Ishikawa (cell line): ENCODE data around the gene MTHFD1L.

Experiments used
- CREB1 ChIP-seq: IDR thresholded peaks from 2 replicates; pipeline ENCODE4 v1.6.1; 2012; ENCODE audit warnings: low read depth
- EP300 ChIP-seq: IDR thresholded peaks from 2 replicates; pipeline ENCODE4 v1.6.1; 2012; ENCODE audit warnings: borderline replicate concordance
- FOXM1 ChIP-seq: IDR thresholded peaks from 2 replicates; pipeline ENCODE4 v1.6.1; 2012; ENCODE audit warnings: low read depth, borderline replicate concordance
- MAX ChIP-seq: IDR thresholded peaks from 2 replicates; pipeline ENCODE4 v1.6.1; 2012
- RAD21 ChIP-seq: IDR thresholded peaks from 2 replicates; pipeline ENCODE4 v1.6.1; 2012; ENCODE audit warnings: low read depth
- REST ChIP-seq: IDR thresholded peaks from 2 replicates; pipeline ENCODE4 v1.6.1; 2012; ENCODE audit warnings: low read depth, mild to moderate bottlenecking
- TAF1 ChIP-seq: IDR thresholded peaks from 2 replicates; pipeline ENCODE4 v1.6.1; 2012; ENCODE audit warnings: low read depth, mild to moderate bottlenecking
- TEAD4 ChIP-seq: IDR thresholded peaks from 2 replicates; pipeline ENCODE4 v1.6.1; 2012
- USF1 ChIP-seq: IDR thresholded peaks from 2 replicates; pipeline ENCODE4 v1.6.1; 2012
- YY1 ChIP-seq: IDR thresholded peaks from 2 replicates; pipeline ENCODE4 v1.6.1; 2012; ENCODE audit warnings: low read depth

GRCh38 chr6:151036869-151037680 is 171.6 kb downstream of the MTHFD1L start:
- TF ChIP-seq EP300 (no peak), RAD21 (no peak), REST (no peak), MAX (no peak), TAF1 (no peak), CREB1 (no peak), YY1 (no peak), USF1 (no peak), FOXM1 (no peak), TEAD4 (no peak)
